ENCODE data around the gene NPC1.

Gene NPC1

GRCh38 chr18:23572012-23572411, 14.3 kb downstream of the NPC1 start:
- TF ChIP-seq CTCF (IDR thresholded peaks at IDR 0.05; ENCODE audit: control insufficient read depth, extremely low read depth, insufficient read depth) = no peak
- DNase-seq (ENCODE audit: low read depth) = no peak
- H3K4me3 ChIP-seq (ENCODE audit: low read depth, low read length) = no peak overlapping the region

GRCh38 chr18:23570912-23571504, 15.3 kb downstream of the NPC1 start:
- DNase-seq (ENCODE audit: low read depth) = no peak
- TF ChIP-seq CTCF (IDR thresholded peaks at IDR 0.05; ENCODE audit: control insufficient read depth, extremely low read depth, insufficient read depth) = no peak
- H3K4me3 ChIP-seq (ENCODE audit: low read depth, low read length) = no peak overlapping the region

- no peak for DNase-seq (ENCODE audit: low read depth)
- no peak for TF ChIP-seq CTCF (IDR thresholded peaks at IDR 0.05; ENCODE audit: control insufficient read depth, extremely low read depth, insufficient read depth)
- H3K4me3 ChIP-seq (ENCODE audit: low read depth, low read length) = peak overlapping the region; percentile 0; the same call in 1 of the 2 replicates
Measured at GRCh38 chr18:23569299-23570063, 16.8 kb downstream of the NPC1 start.

GRCh38 chr18:23568281-23569138, 17.8 kb downstream of the NPC1 start:
- DNase-seq (ENCODE audit: low read depth) = no peak
- no peak for TF ChIP-seq CTCF (IDR thresholded peaks at IDR 0.05; ENCODE audit: control insufficient read depth, extremely low read depth, insufficient read depth)
- peak overlapping the region; percentile 0; the same call in 1 of the 2 replicates for H3K4me3 ChIP-seq (ENCODE audit: low read depth, low read length)

- DNase-seq (ENCODE audit: low read depth) = no peak
- no peak overlapping the region for H3K4me3 ChIP-seq (ENCODE audit: low read depth, low read length)
- no peak for TF ChIP-seq CTCF (IDR thresholded peaks at IDR 0.05; ENCODE audit: control insufficient read depth, extremely low read depth, insufficient read depth)
Measured at GRCh38 chr18:23567671-23568070, 18.6 kb downstream of the NPC1 start.

- H3K4me3 ChIP-seq (ENCODE audit: low read depth, low read length) = no peak overlapping the region
- TF ChIP-seq CTCF (IDR thresholded peaks at IDR 0.05; ENCODE audit: control insufficient read depth, extremely low read depth, insufficient read depth) = no peak
- DNase-seq (ENCODE audit: low read depth) = no peak
Measured at GRCh38 chr18:23565916-23566547, 20.3 kb downstream of the NPC1 start.
